ENCODE results near the gene GATD1.

GATD1 gene

GRCh38 chr11:786235-787083, 9.2 kb upstream of the GATD1 start:
- DNase-seq (ENCODE audit: low read depth in 2 of 2): no peak
- H3K4me3 ChIP-seq (replicated peaks in 1 of 2; ENCODE audit: low read depth in 2 of 2, low read length in 2 of 2): no peak overlapping the region
- TF ChIP-seq, protein P1, sequence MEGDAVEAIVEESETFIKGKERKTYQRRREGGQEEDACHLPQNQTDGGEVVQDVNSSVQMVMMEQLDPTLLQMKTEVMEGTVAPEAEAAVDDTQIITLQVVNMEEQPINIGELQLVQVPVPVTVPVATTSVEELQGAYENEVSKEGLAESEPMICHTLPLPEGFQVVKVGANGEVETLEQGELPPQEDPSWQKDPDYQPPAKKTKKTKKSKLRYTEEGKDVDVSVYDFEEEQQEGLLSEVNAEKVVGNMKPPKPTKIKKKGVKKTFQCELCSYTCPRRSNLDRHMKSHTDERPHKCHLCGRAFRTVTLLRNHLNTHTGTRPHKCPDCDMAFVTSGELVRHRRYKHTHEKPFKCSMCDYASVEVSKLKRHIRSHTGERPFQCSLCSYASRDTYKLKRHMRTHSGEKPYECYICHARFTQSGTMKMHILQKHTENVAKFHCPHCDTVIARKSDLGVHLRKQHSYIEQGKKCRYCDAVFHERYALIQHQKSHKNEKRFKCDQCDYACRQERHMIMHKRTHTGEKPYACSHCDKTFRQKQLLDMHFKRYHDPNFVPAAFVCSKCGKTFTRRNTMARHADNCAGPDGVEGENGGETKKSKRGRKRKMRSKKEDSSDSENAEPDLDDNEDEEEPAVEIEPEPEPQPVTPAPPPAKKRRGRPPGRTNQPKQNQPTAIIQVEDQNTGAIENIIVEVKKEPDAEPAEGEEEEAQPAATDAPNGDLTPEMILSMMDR (IDR thresholded peaks at IDR 0.05; ENCODE audit: low read depth, low read length): no peak

GRCh38 chr11:783581-784015, 6.3 kb upstream of the GATD1 start:
- DNase-seq (ENCODE audit: low read depth in 2 of 2): peak; percentile 75 to 93
- no peak overlapping the region for H3K4me3 ChIP-seq (replicated peaks in 1 of 2; ENCODE audit: low read depth in 2 of 2, low read length in 2 of 2)
- TF ChIP-seq, protein P1 (IDR thresholded peaks at IDR 0.05; ENCODE audit: low read depth, low read length): peak; percentile 88

DNA sequence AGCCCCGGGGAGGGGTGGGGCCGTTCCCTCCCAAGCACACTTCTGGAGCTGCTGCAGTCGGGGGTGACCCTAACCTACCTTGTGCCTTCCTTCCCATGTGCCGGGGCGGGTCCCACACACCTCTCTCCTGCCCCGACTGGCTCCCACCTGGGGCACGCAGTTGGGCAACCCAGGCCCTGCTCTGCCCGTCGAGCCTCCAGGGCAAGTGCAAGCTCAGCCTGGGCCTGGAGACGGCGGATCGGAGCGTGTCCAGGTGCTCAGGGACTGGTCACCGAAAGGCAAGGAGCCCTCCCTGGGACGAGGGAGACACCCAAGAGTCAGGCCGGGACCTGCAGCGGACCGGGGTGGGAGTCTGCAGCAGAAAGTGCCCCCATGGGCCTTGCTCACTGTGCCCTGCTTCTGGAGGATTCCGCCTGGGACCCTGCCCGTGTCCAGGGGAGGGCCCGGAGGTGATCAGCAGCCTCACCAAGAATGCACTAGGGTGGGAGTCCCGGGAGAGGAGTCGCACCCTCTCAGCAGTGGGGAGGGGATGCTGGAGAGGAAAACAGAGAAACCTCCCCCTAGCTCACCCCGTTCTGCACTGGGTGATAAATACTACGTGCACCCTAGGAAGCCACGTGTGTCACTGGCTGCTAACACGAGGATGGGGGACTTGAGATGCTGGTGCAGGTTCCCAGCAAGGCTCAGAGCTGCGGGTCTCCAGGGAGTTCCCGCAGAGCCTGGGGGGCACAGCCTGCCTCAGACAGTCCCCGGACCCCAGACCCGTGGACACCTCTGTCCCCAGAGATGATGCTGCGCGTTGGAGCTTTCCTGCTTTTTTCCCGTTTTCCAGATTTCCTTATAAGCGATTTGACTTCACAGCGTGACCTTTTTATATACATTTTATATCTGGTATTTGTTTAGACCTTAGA, 5.2 kb upstream of the GATD1 start:
- no peak overlapping the region for H3K4me3 ChIP-seq (replicated peaks in 1 of 2; ENCODE audit: low read depth in 2 of 2, low read length in 2 of 2)
- TF ChIP-seq, protein P1 (IDR thresholded peaks at IDR 0.05; ENCODE audit: low read depth, low read length): no peak
- DNase-seq (ENCODE audit: low read depth in 2 of 2): no peak

- no peak for DNase-seq (ENCODE audit: low read depth in 2 of 2)
- TF ChIP-seq, protein P1 (IDR thresholded peaks at IDR 0.05; ENCODE audit: low read depth, low read length): no peak
- H3K4me3 ChIP-seq (replicated peaks in 1 of 2; ENCODE audit: low read depth in 2 of 2, low read length in 2 of 2): no peak overlapping the region
Measured at GRCh38 chr11:779955-780532, 2.8 kb upstream of the GATD1 start.

GRCh38 chr11:778976-779954, 2.0 kb upstream of the GATD1 start:
- TF ChIP-seq, protein P1 (IDR thresholded peaks at IDR 0.05; ENCODE audit: low read depth, low read length): no peak
- no peak for DNase-seq (ENCODE audit: low read depth in 2 of 2)
- H3K4me3 ChIP-seq (replicated peaks in 1 of 2; ENCODE audit: low read depth in 2 of 2, low read length in 2 of 2): no peak overlapping the region
